WTC11 (cell line): Measurements from ENCODE around the gene SLC9A3. TPM values are rescaled to one million over a fixed set of nuclear protein-coding genes. Genes with fewer than 3 reads are reported as not detected.

Experiments used
- ATAC-seq: fragments of 200-7000 bp; cut with Tn5 transposase; 2 replicates; pipeline ENCODE4 v1.10.0; 2021; ENCODE audit warnings: mild to moderate bottlenecking, moderate library complexity
- CTCF ChIA-PET: fragments of 300-600 bp; sonication (Branson Sonifier 250); formaldehyde crosslinking; loops from one replicate; lab custom pipeline; 2021; ENCODE audit warnings: antibody characterized with exemption; lab: Charles Lee
- POLR2A ChIA-PET: fragments of 350-600 bp; sonication (Branson Sonifier 250); formaldehyde crosslinking; loops from one replicate; lab custom pipeline; 2021; ENCODE audit warnings: antibody characterized with exemption; lab: Charles Lee
- DNase-seq: peaks from one replicate; pipeline ENCODE4 v3.0.0; 2021; ENCODE audit warnings: low spot score
- H3K27ac Mint-ChIP-seq: 2 replicates; pipeline ENCODE4 v1.8.0; 2021; ENCODE audit warnings: mixed read lengths
- H3K27me3 Mint-ChIP-seq: 2 replicates; pipeline ENCODE4 v1.8.0; 2021; ENCODE audit warnings: low read depth, mild to moderate bottlenecking, moderate library complexity, mixed read lengths
- H3K36me3 Mint-ChIP-seq: 2 replicates; pipeline ENCODE4 v1.8.0; 2021; ENCODE audit warnings: mixed read lengths
- H3K4me1 Mint-ChIP-seq: 2 replicates; pipeline ENCODE4 v1.8.0; 2022; ENCODE audit warnings: mixed read lengths
- H3K4me3 Mint-ChIP-seq: 2 replicates; pipeline ENCODE4 v1.8.0; 2021; ENCODE audit warnings: mild to moderate bottlenecking, moderate library complexity, mixed read lengths
- H3K9me3 Mint-ChIP-seq: 2 replicates; pipeline ENCODE4 v1.8.0; 2021; ENCODE audit warnings: mixed read lengths
- AR ChIP-seq: fragments of 250-450 bp; sonication (Bioruptor Pico); IDR thresholded peaks from 2 replicates; pipeline ENCODE4 v1.9.0; 2021; ENCODE audit warnings: mild to moderate bottlenecking
- ATF6 ChIP-seq: sonication (generic); formaldehyde crosslinking; IDR thresholded peaks from 2 replicates; pipeline ENCODE4 v1.8.1; 2023; ENCODE audit warnings: mild to moderate bottlenecking, missing genetic modification reagents
- CDX4 ChIP-seq: fragments of 250-450 bp; sonication (Bioruptor Pico); IDR thresholded peaks from 2 replicates; pipeline ENCODE4 v1.9.0; 2021; ENCODE audit warnings: moderate library complexity, mild to moderate bottlenecking, inconsistent platforms, borderline replicate concordance
- CREB1 ChIP-seq: sonication (generic); formaldehyde crosslinking; IDR thresholded peaks from 2 replicates; pipeline ENCODE4 v1.8.0; 2023; ENCODE audit warnings: mild to moderate bottlenecking, missing genetic modification reagents
- CREM ChIP-seq: sonication (generic); formaldehyde crosslinking; IDR thresholded peaks from 2 replicates; pipeline ENCODE4 v1.8.1; 2022; ENCODE audit warnings: mild to moderate bottlenecking, missing genetic modification reagents, moderate library complexity
- E2F1 ChIP-seq: sonication (generic); formaldehyde crosslinking; IDR thresholded peaks from 2 replicates; pipeline ENCODE4 v1.8.0; 2022; ENCODE audit warnings: mild to moderate bottlenecking, missing genetic modification reagents
- E2F5 ChIP-seq: sonication (generic); formaldehyde crosslinking; IDR thresholded peaks from 2 replicates; pipeline ENCODE4 v1.8.1; 2022; ENCODE audit warnings: mild to moderate bottlenecking, moderate library complexity, missing genetic modification reagents
- HMGXB4 ChIP-seq: sonication (generic); formaldehyde crosslinking; IDR thresholded peaks from 2 replicates; pipeline ENCODE4 v1.8.1; 2023; ENCODE audit warnings: mild to moderate bottlenecking, moderate library complexity, missing genetic modification reagents
- MYBL2 ChIP-seq: sonication (generic); formaldehyde crosslinking; IDR thresholded peaks from 2 replicates; pipeline ENCODE4 v1.8.1; 2023; ENCODE audit warnings: mild to moderate bottlenecking, moderate library complexity, missing genetic modification reagents
- NFE2L1 ChIP-seq: sonication (generic); formaldehyde crosslinking; IDR thresholded peaks from 2 replicates; pipeline ENCODE4 v1.8.1; 2023; ENCODE audit warnings: missing genetic modification reagents
- NFYB ChIP-seq: sonication (generic); formaldehyde crosslinking; conservative IDR thresholded peaks from 2 replicates; pipeline ENCODE4 v1.8.0; 2022; ENCODE audit warnings: low read depth, missing genetic modification reagents
- NR1H2 ChIP-seq: sonication (generic); formaldehyde crosslinking; IDR thresholded peaks from 2 replicates; pipeline ENCODE4 v1.9.0; 2021; ENCODE audit warnings: mild to moderate bottlenecking, moderate library complexity, missing genetic modification reagents
- SMAD3 ChIP-seq: sonication (generic); formaldehyde crosslinking; IDR thresholded peaks from 2 replicates; pipeline ENCODE4 v1.8.0; 2022; ENCODE audit warnings: missing genetic modification reagents, mild to moderate bottlenecking, borderline replicate concordance
- TEAD1 ChIP-seq: sonication (generic); formaldehyde crosslinking; IDR thresholded peaks from 2 replicates; pipeline ENCODE4 v1.8.0; 2022; ENCODE audit warnings: mild to moderate bottlenecking, missing genetic modification reagents
- ZBTB43 ChIP-seq: sonication (generic); formaldehyde crosslinking; IDR thresholded peaks from 2 replicates; pipeline ENCODE4 v1.8.1; 2023; ENCODE audit warnings: mild to moderate bottlenecking, missing genetic modification reagents
- ZNF219 ChIP-seq: sonication (generic); formaldehyde crosslinking; IDR thresholded peaks from 2 replicates; pipeline ENCODE4 v1.8.0; 2023; ENCODE audit warnings: missing genetic modification reagents, mild to moderate bottlenecking, borderline replicate concordance
- ZNF232 ChIP-seq: sonication (generic); formaldehyde crosslinking; IDR thresholded peaks from 2 replicates; pipeline ENCODE4 v1.8.0; 2022; ENCODE audit warnings: mild to moderate bottlenecking, missing genetic modification reagents
- ZNF671 ChIP-seq: fragments of 250-450 bp; sonication (Bioruptor Pico); IDR thresholded peaks from 2 replicates; pipeline ENCODE4 v1.8.0; 2021; ENCODE audit warnings: mild to moderate bottlenecking
- total RNA-seq: library from RNA; stranded (reverse); gene quantifications from 3 replicates; pipeline ENCODE4 v1.2.3, GENCODE V29; 2021

The SLC9A3 gene
- total RNA-seq, 1 experiment from 2014 or later, result 1.6 TPM

- no peak for TF ChIP-seq NFYB (CRISPR knock-in tag)
- TF ChIP-seq CREB1 (CRISPR knock-in tag), result no peak
- TF ChIP-seq, all 79 proteins: peak for 0
Observed at GRCh38 chr5:455806-456205, 68.4 kb downstream of the SLC9A3 start (continued).

- TF ChIP-seq NR1H2 (CRISPR knock-in tag) (no peak), TEAD1 (CRISPR knock-in tag) (no peak), ZNF219 (CRISPR knock-in tag) (no peak), MYBL2 (CRISPR knock-in tag) (no peak), ZBTB43 (CRISPR knock-in tag) (no peak), NFE2L1 (CRISPR knock-in tag) (no peak), CDX4 (CRISPR knock-in tag) (no peak), CREM (no peak), E2F5 (CRISPR knock-in tag) (no peak), HMGXB4 (CRISPR knock-in tag) (no peak), CREB1 (CRISPR knock-in tag) (no peak)
- peak; percentile 36 for DNase-seq
- no peak overlapping the region for H3K4me3 Mint-ChIP-seq
- ChIA-PET POLR2A (no interaction called here), CTCF (interaction anchor here (1.2 kb wide), 1 partner anchor 8 kb away, joined by 7 read pairs; no protein-coding TSS in a partner anchor)
- ATAC-seq, result peak; percentile 62
- peaks cover 74% of the 10 kb centered on the region for H3K36me3 Mint-ChIP-seq
- H3K27me3 Mint-ChIP-seq, result no peaks in the 10 kb centered on the region
- H3K4me1 Mint-ChIP-seq, result peaks cover 14% of the 10 kb centered on the region
- H3K27ac Mint-ChIP-seq, result peak overlapping the region; percentile 63
- H3K9me3 Mint-ChIP-seq, result peaks cover 8% of the 10 kb centered on the region
Observed at GRCh38 chr5:454936-455335, 69.3 kb downstream of the SLC9A3 start.

GRCh38 chr5:453725-454481 lies 70.3 kb downstream of the SLC9A3 start:
- Mint-ChIP-seq H3K4me3 (no peak overlapping the region), H3K27ac (peak overlapping the region; percentile 94), H3K27me3 (no peaks in the 10 kb centered on the region), H3K9me3 (peaks cover 8% of the 10 kb centered on the region), H3K36me3 (peaks cover 74% of the 10 kb centered on the region), H3K4me1 (peaks cover 14% of the 10 kb centered on the region)
- ChIA-PET CTCF (no interaction called here), POLR2A (no interaction called here)
- peak; percentile 24; the same call in 1 of the 2 replicates for ATAC-seq
- no peak for DNase-seq
- TF ChIP-seq CDX4 (CRISPR knock-in tag) (no peak), ZBTB43 (CRISPR knock-in tag) (no peak), ZNF671 (no peak), E2F1 (CRISPR knock-in tag) (no peak), ZNF232 (CRISPR knock-in tag) (no peak), SMAD3 (CRISPR knock-in tag) (no peak), NR1H2 (CRISPR knock-in tag) (no peak), ATF6 (no peak), AR (CRISPR knock-in tag) (no peak)
